ENCODE results near the gene PM20D2. TPM values are rescaled to one million over a fixed set of nuclear protein-coding genes. Genes with fewer than 3 reads are reported as not detected.

PM20D2 gene
- total RNA-seq, 1 donor from 2014 or later: 5.5 TPM

DNA sequence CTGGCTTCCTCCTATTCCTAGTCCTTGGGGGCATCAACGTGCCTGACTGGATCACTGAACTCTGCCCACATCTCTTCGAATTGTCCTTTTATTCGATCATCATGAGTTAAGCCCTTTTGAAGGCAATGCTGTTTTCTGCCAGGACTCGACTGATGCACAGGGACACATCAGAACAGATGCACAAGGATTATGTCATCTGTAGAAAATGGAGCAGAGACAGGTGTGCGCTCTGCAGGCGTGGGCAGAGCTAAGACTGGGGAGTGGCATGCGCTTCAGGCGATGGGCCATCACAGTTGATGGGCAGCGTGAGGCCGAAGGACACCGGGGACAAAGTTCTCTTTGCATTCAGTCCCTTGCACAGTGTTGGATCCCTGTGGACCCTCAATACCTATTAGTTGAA lies 58.2 kb downstream of the PM20D2 start:
- no peak for ATAC-seq

- ATAC-seq: no peak
These were observed 60.0 kb downstream of the PM20D2 start for GRCh38 chr6:89205819-89206218.

GRCh38 chr6:89208551-89208950 lies 62.7 kb downstream of the PM20D2 start:
- ATAC-seq: no peak

DNA sequence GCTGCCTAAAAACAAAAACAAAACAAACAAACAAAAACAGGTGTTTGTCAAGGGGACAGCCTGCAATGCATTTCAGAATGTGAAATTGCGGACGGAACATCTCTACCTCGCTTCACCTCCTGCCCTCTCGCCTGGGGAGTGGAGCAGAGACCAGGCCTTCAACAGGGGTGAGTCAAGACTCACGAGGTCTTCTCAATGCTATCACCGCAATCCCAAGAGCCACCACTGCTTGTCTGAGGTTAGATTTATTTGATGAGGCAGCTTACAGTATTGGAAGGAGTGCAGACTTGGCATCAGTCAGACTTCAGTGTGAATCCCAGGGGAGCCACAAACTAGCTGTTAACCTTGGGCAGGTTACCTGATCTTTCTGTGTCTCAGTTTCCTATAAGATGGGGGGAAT lies 63.6 kb downstream of the PM20D2 start:
- ATAC-seq: no peak

DNA sequence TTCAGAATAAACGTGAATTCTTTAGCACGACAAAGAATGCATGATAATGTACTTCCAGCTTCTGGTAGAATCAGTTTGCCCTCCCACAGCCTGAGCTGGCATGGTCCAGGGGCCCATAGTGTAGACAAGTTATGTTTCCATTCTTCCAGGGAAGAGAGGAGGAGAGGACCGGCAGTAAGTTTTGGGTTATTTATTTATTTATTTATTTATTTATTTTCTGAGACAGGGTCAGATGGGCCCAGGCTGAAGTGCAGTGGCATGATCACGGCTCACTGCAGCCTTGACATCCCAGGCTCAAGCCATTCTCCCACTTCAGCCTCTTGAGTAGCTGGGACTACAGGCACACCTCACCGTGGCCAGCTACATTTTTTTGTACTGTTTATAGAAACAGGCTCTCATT lies 66.6 kb downstream of the PM20D2 start:
- no peak for ATAC-seq

DNA sequence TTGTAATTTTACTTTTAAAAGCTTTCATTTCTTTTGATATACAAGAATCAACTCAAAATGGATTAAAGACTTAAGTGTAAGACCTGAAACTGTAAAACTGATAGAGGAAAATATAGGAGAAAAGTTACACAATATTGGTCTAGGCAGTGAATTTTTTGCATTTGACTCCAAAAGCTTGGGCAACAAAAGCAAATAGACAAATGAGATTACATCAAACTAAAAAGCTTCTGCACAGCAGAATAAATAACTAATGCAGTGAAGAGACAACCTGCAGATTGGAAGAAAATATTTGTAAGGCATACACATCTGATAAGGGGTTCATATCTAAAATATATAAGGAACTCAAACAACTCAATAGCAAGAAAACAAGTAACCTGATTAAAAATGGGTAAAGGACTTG lies 68.3 kb downstream of the PM20D2 start:
- no peak for ATAC-seq

Other genes with a start within 250 kb of the PM20D2 start
- 8.1 TPM for gene RNGTT, start 182.4 kb upstream of the PM20D2 start, total RNA-seq
- 66.7 TPM for gene PNRC1, start 65.3 kb upstream of the PM20D2 start, total RNA-seq
- 0.44 TPM for gene SRSF12, start 28.0 kb upstream of the PM20D2 start, total RNA-seq
- gene GABRR1, start 71.3 kb downstream of the PM20D2 start, total RNA-seq: 0.24 TPM
- not detected for gene GABRR2, start 169.2 kb downstream of the PM20D2 start, total RNA-seq
- gene UBE2J1, start 206.7 kb downstream of the PM20D2 start, total RNA-seq: 22.6 TPM

All from esophagus mucosa (tissue), 1 donor.